ENCODE measurements around the gene ZBTB25.

ZBTB25 gene

GRCh38 chr14:64440494-64440893 lies 63.1 kb downstream of the ZBTB25 start:
- no peak for DNase-seq (ENCODE audit: low read depth)

GRCh38 chr14:64439141-64439540 lies 64.5 kb downstream of the ZBTB25 start:
- DNase-seq (ENCODE audit: low read depth), result no peak

- no peak for DNase-seq (ENCODE audit: low read depth)
These were observed 65.3 kb downstream of the ZBTB25 start for GRCh38 chr14:64438181-64438841.

- DNase-seq (ENCODE audit: low read depth), result no peak
These were observed 69.1 kb downstream of the ZBTB25 start for GRCh38 chr14:64434528-64434927.

- no peak for DNase-seq (ENCODE audit: low read depth)
These were observed 79.7 kb downstream of the ZBTB25 start for GRCh38 chr14:64423987-64424386.

GRCh38 chr14:64422756-64423155 lies 80.9 kb downstream of the ZBTB25 start:
- DNase-seq (ENCODE audit: low read depth), result no peak

GRCh38 chr14:64422005-64422404 lies 81.6 kb downstream of the ZBTB25 start:
- DNase-seq (ENCODE audit: low read depth), result no peak

GRCh38 chr14:64421166-64421565 lies 82.5 kb downstream of the ZBTB25 start:
- no peak for DNase-seq (ENCODE audit: low read depth)

GRCh38 chr14:64419003-64419402 lies 84.6 kb downstream of the ZBTB25 start:
- no peak for DNase-seq (ENCODE audit: low read depth)

- DNase-seq (ENCODE audit: low read depth), result no peak
These were observed 85.9 kb downstream of the ZBTB25 start for GRCh38 chr14:64417771-64418125.

GRCh38 chr14:64417055-64417770 lies 86.4 kb downstream of the ZBTB25 start:
- DNase-seq (ENCODE audit: low read depth), result no peak

- DNase-seq (ENCODE audit: low read depth), result no peak
These were observed 87.2 kb downstream of the ZBTB25 start for GRCh38 chr14:64416348-64416932.

- no peak for DNase-seq (ENCODE audit: low read depth)
These were observed 91.4 kb downstream of the ZBTB25 start for GRCh38 chr14:64412237-64412636.

- no peak for DNase-seq (ENCODE audit: low read depth)
These were observed 92.6 kb downstream of the ZBTB25 start for GRCh38 chr14:64411001-64411400.

- DNase-seq (ENCODE audit: low read depth), result no peak
These were observed 93.4 kb downstream of the ZBTB25 start for GRCh38 chr14:64410084-64410774.

- DNase-seq (ENCODE audit: low read depth), result no peak
These were observed 94.3 kb downstream of the ZBTB25 start for GRCh38 chr14:64409126-64409920.

GRCh38 chr14:64407329-64407728 lies 96.3 kb downstream of the ZBTB25 start:
- no peak for DNase-seq (ENCODE audit: low read depth)

- DNase-seq (ENCODE audit: low read depth), result no peak
These were observed 98.3 kb downstream of the ZBTB25 start for GRCh38 chr14:64405295-64405694.

GRCh38 chr14:64401949-64402348 lies 101.7 kb downstream of the ZBTB25 start:
- DNase-seq (ENCODE audit: low read depth), result no peak

GRCh38 chr14:64400829-64401459 lies 102.7 kb downstream of the ZBTB25 start:
- DNase-seq (ENCODE audit: low read depth), result no peak

All from stimulated activated CD8-positive, alpha-beta memory T cell treated with anti-CD3 and anti-CD28 coated beads, Interleukin-12 subunit alpha, Interleukin-12 subunit beta, amount 100 ng/mL, for 4 hours (primary cell).